ENCODE results near the gene CLTB. TPM values are rescaled to one million over a fixed set of nuclear protein-coding genes. Genes with fewer than 3 reads are reported as not detected.

The CLTB gene
- total RNA-seq, 1 experiment from 2014 or later, result 58.6 TPM

- no peak overlapping the region for H3K4me3 ChIP-seq (replicated peaks in 1 of 2; ENCODE audit: low read depth in 1 of 2, low read length in 2 of 2)
- no peaks in the 10 kb centered on the region for H3K27me3 ChIP-seq (ENCODE audit: insufficient read depth, low read length)
- RAD21 ChIA-PET (ENCODE audit: low non-redundant PET in 1 of 2, low total read pairs in 2 of 2, uncharacterized antibody in 2 of 2, unreplicated experiment in 2 of 2), result interaction anchor here in 1 of 2 experiments (0.6 kb wide), 1 partner anchor 21 kb away, joined by 3 read pairs; no protein-coding TSS in a partner anchor
- BruUV-seq (replicated peaks), result no TSS peak
- peak overlapping the region; percentile 23 for H2AFZ ChIP-seq (ENCODE audit: low read depth, low read length, poor library complexity, severe bottlenecking)
- no peak overlapping the region for H3K27ac ChIP-seq (ENCODE audit: low read depth, low read length)
- H3K4me1 ChIP-seq (ENCODE audit: control insufficient read depth in 1 of 2, insufficient read depth in 2 of 2, low read length in 2 of 2), result peaks cover 10 to 30% of the 10 kb centered on the region in 2 experiments
- no peak for DNase-seq (ENCODE audit: low read depth, low spot score)
- H3K9me2 ChIP-seq (ENCODE audit: insufficient read depth), result no peaks in the 10 kb centered on the region
- H3K79me2 ChIP-seq (ENCODE audit: insufficient read depth, low read length), result peaks cover 17% of the 10 kb centered on the region
- peak overlapping the region; percentile 23; the same call in 1 of the 2 replicates for H3K4me2 ChIP-seq (ENCODE audit: low read length)
- H4K20me1 ChIP-seq (ENCODE audit: insufficient read depth), result no peaks in the 10 kb centered on the region
- POLR2A ChIA-PET, result interaction anchor here (0.6 kb wide), 1 partner anchor 53 kb away, joined by 8 read pairs; no protein-coding TSS in a partner anchor
- no peaks in the 10 kb centered on the region for H3K36me3 ChIP-seq (ENCODE audit: control insufficient read depth in 1 of 2, insufficient read depth in 2 of 2, low read length in 2 of 2)
- no peak for TF ChIP-seq ZBTB33 (IDR thresholded peaks at IDR 0.05; ENCODE audit: extremely low read depth, insufficient replicate concordance, low read length)
- no peak for TF ChIP-seq POLR2A (IDR thresholded peaks at IDR 0.05; ENCODE audit: borderline replicate concordance, extremely low read depth, insufficient read depth, insufficient read length)
- TF ChIP-seq SP1 (IDR thresholded peaks at IDR 0.05; ENCODE audit: low read depth), result no peak
- no peak for TF ChIP-seq EZH2phosphoT487 (IDR thresholded peaks at IDR 0.05; ENCODE audit: borderline replicate concordance)
- TF ChIP-seq EZH2 (IDR thresholded peaks at IDR 0.05), result no peak
- CTCF ChIA-PET, result interaction anchor here (1.2 kb wide), 1 partner anchor 694 kb away, joined by 3 read pairs; no protein-coding TSS in a partner anchor
- no peak for ATAC-seq
- peaks cover 0 to 3% of the 10 kb centered on the region in 2 experiments; a peak in 1 of 4 replicates for H3K9me3 ChIP-seq (ENCODE audit: control insufficient read depth in 1 of 2, insufficient read depth in 1 of 2, low read depth in 1 of 2, low read length in 2 of 2)
- intact Hi-C loops (cut with micrococcal nuclease), result loop anchor here (5.0 kb wide), 1 partner anchor 139 kb away; no protein-coding TSS in a partner anchor
- H3K9ac ChIP-seq (ENCODE audit: low read length), result no peak overlapping the region
Measured at GRCh38 chr5:176418251-176418650, 1.9 kb upstream of the CLTB start.

DNA sequence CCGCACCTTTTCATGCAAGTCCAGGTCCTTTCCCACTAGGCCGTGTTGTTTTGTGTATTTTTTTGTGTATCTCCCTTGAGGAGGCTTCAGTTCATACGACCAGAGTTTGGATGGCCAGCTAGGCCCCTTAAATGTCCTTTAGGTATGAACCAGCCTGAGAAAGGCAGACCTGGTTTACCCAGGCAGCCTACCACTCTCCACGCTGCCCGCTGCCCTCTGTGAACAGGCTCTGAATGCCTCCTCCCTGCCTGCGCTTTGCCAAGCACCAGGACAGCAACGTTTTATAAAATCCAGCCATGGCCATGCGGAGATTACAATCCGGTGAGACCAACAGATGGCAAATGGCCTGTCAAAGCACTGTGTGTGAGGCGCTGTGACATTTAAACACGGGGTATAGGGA, 626 bp upstream of the CLTB start:
- Histone ChIP-seq H3K4me3 (replicated peaks in 1 of 2; ENCODE audit: low read depth in 1 of 2, low read length in 2 of 2) (peak overlapping the region in 1 of 2 experiments; percentile 75; a peak in 2 of 4 replicates), H3K9me2 (ENCODE audit: insufficient read depth) (no peaks in the 10 kb centered on the region), H3K36me3 (ENCODE audit: control insufficient read depth in 1 of 2, insufficient read depth in 2 of 2, low read length in 2 of 2) (no peaks in the 10 kb centered on the region), H2AFZ (ENCODE audit: low read depth, low read length, poor library complexity, severe bottlenecking) (peak overlapping the region; percentile 86), H3K27me3 (ENCODE audit: insufficient read depth, low read length) (no peaks in the 10 kb centered on the region), H3K4me1 (ENCODE audit: control insufficient read depth in 1 of 2, insufficient read depth in 2 of 2, low read length in 2 of 2) (peaks cover 10 to 30% of the 10 kb centered on the region in 2 experiments), H3K9ac (ENCODE audit: low read length) (peak overlapping the region; percentile 44), H3K9me3 (ENCODE audit: control insufficient read depth in 1 of 2, insufficient read depth in 1 of 2, low read depth in 1 of 2, low read length in 2 of 2) (peaks cover 0 to 3% of the 10 kb centered on the region in 2 experiments; a peak in 1 of 4 replicates), H3K27ac (ENCODE audit: low read depth, low read length) (peak overlapping the region; percentile 75), H3K79me2 (ENCODE audit: insufficient read depth, low read length) (peaks cover 22% of the 10 kb centered on the region), H4K20me1 (ENCODE audit: insufficient read depth) (no peaks in the 10 kb centered on the region), H3K4me2 (ENCODE audit: low read length) (peak overlapping the region; percentile 92)
- BruUV-seq (replicated peaks), result no TSS peak
- CTCF ChIA-PET, result interaction anchor here (1.0 to 1.9 kb wide), 6 partner anchors 31 to 687 kb away, joined by 4 to 7 read pairs (median 6); partner anchors contain the start of genes FAF2 and RNF44
- POLR2A ChIA-PET, result interaction anchor here (0.6 to 0.8 kb wide), 3 partner anchors 29 to 121 kb away, joined by 3 read pairs; partner anchors contain the start of genes HIGD2A, NOP16 and RNF44
- DNase-seq (ENCODE audit: low read depth, low spot score) (no peak), ATAC-seq (no peak)
- intact Hi-C loops (cut with micrococcal nuclease), result loop anchor here (1.0 to 5.0 kb wide), 4 partner anchors 31 to 202 kb away; partner anchors contain the start of gene FAF2
- TF ChIP-seq REST (IDR thresholded peaks at IDR 0.05; ENCODE audit: low read depth) (no peak), FOSL1 (IDR thresholded peaks at IDR 0.05; ENCODE audit: low read depth) (no peak), SIN3A (IDR thresholded peaks at IDR 0.05; ENCODE audit: low read depth) (no peak; the same call in 1 of the 2 replicates), YY1 (IDR thresholded peaks at IDR 0.05; ENCODE audit: extremely low read depth, insufficient replicate concordance, low read depth, low read length) (no peak)
- RAD21 ChIA-PET (ENCODE audit: low non-redundant PET in 1 of 2, low total read pairs in 2 of 2, uncharacterized antibody in 2 of 2, unreplicated experiment in 2 of 2), result interaction anchor here (0.6 to 1.3 kb wide), 6 partner anchors 44 to 244 kb away, joined by 3 to 5 read pairs (median 4); partner anchors contain the start of gene RNF44 (in 1 of the 2)
